ENCODE measurements around the gene EPHX1. TPM values are rescaled to one million over a fixed set of nuclear protein-coding genes. Genes with fewer than 3 reads are reported as not detected.
"Not testable (repeated sequence)": the region's sequence is repeated elsewhere in the genome, so short reads cannot be mapped to it uniquely, and the experiment has no call there.

The EPHX1 gene
- total RNA-seq, 1 donor = 39.4 TPM

- no peak for DNase-seq (ENCODE audit: low read depth)
Measured at GRCh38 chr1:225777058-225777582, 32.8 kb upstream of the EPHX1 start.

GRCh38 chr1:225777583-225778336 lies 32.2 kb upstream of the EPHX1 start, which contains the start of gene SRP9:
Gene SRP9 (plus strand): TSS chr1:225777826. CDS start chr1:225777941, 115 bp downstream.
- peak; percentile 96 for DNase-seq (ENCODE audit: low read depth)
- H3K4me3 ChIP-seq (ENCODE audit: low read depth, low read length) = peak within 1 kb of the TSS; percentile 95
- TF ChIP-seq, protein P1, sequence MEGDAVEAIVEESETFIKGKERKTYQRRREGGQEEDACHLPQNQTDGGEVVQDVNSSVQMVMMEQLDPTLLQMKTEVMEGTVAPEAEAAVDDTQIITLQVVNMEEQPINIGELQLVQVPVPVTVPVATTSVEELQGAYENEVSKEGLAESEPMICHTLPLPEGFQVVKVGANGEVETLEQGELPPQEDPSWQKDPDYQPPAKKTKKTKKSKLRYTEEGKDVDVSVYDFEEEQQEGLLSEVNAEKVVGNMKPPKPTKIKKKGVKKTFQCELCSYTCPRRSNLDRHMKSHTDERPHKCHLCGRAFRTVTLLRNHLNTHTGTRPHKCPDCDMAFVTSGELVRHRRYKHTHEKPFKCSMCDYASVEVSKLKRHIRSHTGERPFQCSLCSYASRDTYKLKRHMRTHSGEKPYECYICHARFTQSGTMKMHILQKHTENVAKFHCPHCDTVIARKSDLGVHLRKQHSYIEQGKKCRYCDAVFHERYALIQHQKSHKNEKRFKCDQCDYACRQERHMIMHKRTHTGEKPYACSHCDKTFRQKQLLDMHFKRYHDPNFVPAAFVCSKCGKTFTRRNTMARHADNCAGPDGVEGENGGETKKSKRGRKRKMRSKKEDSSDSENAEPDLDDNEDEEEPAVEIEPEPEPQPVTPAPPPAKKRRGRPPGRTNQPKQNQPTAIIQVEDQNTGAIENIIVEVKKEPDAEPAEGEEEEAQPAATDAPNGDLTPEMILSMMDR (IDR thresholded peaks at IDR 0.05; ENCODE audit: insufficient read depth, low read length) = peak; percentile 91

More at GRCh38 chr1:225777058-225777582, 32.8 kb upstream of the EPHX1 start:
- H3K4me3 ChIP-seq (ENCODE audit: low read depth, low read length) = peak overlapping the region; percentile 64
- TF ChIP-seq, protein P1 (IDR thresholded peaks at IDR 0.05; ENCODE audit: insufficient read depth, low read length) = no peak

GRCh38 chr1:225778337-225778669 lies 31.6 kb upstream of the EPHX1 start:
- TF ChIP-seq, protein P1 (IDR thresholded peaks at IDR 0.05; ENCODE audit: insufficient read depth, low read length) = no peak
- peak overlapping the region; percentile 95 for H3K4me3 ChIP-seq (ENCODE audit: low read depth, low read length)
- DNase-seq (ENCODE audit: low read depth) = no peak

GRCh38 chr1:225779165-225779564 lies 30.8 kb upstream of the EPHX1 start:
- peak overlapping the region; percentile 95 for H3K4me3 ChIP-seq (ENCODE audit: low read depth, low read length)
- DNase-seq (ENCODE audit: low read depth) = not testable (repeated sequence)

DNA sequence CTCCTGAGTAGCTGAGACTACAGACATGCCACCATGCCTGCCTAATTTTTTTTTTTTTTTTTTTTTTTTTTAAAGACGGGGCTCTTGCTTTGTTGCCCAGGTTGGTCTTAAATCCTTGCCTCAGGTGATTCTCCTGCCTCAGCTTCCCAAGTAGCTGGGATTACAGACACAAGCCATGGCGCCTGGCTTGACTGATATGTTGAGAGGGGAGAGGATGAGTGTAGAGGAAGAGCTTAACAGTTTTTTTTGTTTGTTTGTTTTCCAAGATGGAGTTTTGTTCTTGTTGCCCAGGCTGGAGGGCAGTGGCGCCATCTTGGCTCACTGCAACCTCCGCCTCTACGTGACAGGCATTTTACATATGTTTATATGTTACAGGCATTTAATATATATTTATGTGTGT lies 29.8 kb upstream of the EPHX1 start:
- no peak for DNase-seq (ENCODE audit: low read depth)
- TF ChIP-seq, protein P1 (IDR thresholded peaks at IDR 0.05; ENCODE audit: insufficient read depth, low read length) = no peak
- no peak overlapping the region for H3K4me3 ChIP-seq (ENCODE audit: low read depth, low read length)

- TF ChIP-seq, protein P1 (IDR thresholded peaks at IDR 0.05; ENCODE audit: insufficient read depth, low read length) = no peak
- H3K4me3 ChIP-seq (ENCODE audit: low read depth, low read length) = no peak overlapping the region
- DNase-seq (ENCODE audit: low read depth) = no peak
Measured at GRCh38 chr1:225780630-225781029, 29.3 kb upstream of the EPHX1 start.

- not testable (repeated sequence) for DNase-seq (ENCODE audit: low read depth); H3K4me3 ChIP-seq (ENCODE audit: low read depth, low read length)
Measured at GRCh38 chr1:225789142-225789541, 20.8 kb upstream of the EPHX1 start.

DNA sequence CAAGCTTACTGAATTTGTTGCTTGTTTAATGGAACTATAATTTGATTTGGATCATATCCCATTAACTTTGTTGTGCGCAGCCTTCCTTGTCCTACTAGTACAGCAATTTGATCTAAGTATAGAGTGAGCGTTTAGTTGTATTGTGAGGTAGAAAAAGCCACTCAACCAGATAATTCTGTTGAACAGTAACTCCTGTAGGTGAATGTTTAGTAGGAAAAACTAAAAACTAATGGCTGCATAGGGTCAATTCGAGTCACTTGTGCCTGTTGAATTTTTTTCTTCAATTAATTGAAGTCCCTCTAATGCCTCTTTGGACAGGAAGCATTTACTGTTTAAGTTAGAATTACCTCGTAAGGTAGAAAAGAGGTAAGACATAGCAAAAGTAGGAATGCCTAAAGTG lies 15.0 kb upstream of the EPHX1 start:
- TF ChIP-seq, protein P1 (IDR thresholded peaks at IDR 0.05; ENCODE audit: insufficient read depth, low read length) = no peak
- no peak overlapping the region for H3K4me3 ChIP-seq (ENCODE audit: low read depth, low read length)
- DNase-seq (ENCODE audit: low read depth) = no peak

DNA sequence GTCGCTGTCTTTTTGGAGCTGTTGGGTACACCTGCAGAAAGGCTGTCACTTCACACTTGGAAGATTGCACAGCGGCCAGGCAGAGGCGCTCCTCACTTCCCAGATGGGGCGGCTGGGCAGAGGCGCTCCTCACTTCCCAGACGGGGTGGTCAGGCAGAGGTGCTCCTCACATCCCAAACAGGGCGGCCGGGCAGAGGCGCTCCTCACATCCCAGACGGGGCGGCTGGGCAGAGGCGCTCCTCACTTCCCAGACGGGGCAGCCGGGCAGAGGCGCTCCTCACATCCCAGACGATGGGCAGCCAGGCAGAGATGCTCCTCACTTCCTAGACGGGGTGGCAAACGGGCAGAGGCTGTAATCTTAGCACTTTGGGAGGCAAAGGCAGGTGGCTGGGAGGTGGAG lies 13.8 kb upstream of the EPHX1 start:
- H3K4me3 ChIP-seq (ENCODE audit: low read depth, low read length); DNase-seq (ENCODE audit: low read depth): not testable (repeated sequence)

- H3K4me3 ChIP-seq (ENCODE audit: low read depth, low read length); DNase-seq (ENCODE audit: low read depth): not testable (repeated sequence)
Measured at GRCh38 chr1:225801146-225801545, 8.8 kb upstream of the EPHX1 start.

All from fibroblast of the aortic adventitia (primary cell).